RWPE1 (cell line): ENCODE results near the gene KDSR.

Experiments
- CTCF ChIA-PET: fragments of 350-600 bp; sonication (Branson Sonifier 250); formaldehyde crosslinking; extraction: SDS; loops from one replicate; lab custom pipeline; 2021; lab: Yijun Ruan, JAX
- POLR2A ChIA-PET: fragments of 400-600 bp; formaldehyde crosslinking; extraction: SDS; loops from one replicate; lab custom pipeline; 2020; ENCODE audit warnings: antibody characterized with exemption; ENCODE audit not compliant: low non-redundant PET; lab: Yijun Ruan, JAX
- DNase-seq: peaks from one replicate; pipeline ENCODE4 v3.0.0; 2012; ENCODE audit warnings: low spot score
- H3K27ac ChIP-seq: fragments of 450-650 bp; 2 replicates; pipeline ENCODE4 v1.5.1; 2017
- TF ChIP-seq, protein P1 (sequence below): fragments of 450-650 bp; conservative IDR thresholded peaks from 2 replicates; pipeline ENCODE4 v1.5.1; 2017; ENCODE audit warnings: low read depth, mild to moderate bottlenecking

KDSR gene, protein sequence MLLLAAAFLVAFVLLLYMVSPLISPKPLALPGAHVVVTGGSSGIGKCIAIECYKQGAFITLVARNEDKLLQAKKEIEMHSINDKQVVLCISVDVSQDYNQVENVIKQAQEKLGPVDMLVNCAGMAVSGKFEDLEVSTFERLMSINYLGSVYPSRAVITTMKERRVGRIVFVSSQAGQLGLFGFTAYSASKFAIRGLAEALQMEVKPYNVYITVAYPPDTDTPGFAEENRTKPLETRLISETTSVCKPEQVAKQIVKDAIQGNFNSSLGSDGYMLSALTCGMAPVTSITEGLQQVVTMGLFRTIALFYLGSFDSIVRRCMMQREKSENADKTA

DNA sequence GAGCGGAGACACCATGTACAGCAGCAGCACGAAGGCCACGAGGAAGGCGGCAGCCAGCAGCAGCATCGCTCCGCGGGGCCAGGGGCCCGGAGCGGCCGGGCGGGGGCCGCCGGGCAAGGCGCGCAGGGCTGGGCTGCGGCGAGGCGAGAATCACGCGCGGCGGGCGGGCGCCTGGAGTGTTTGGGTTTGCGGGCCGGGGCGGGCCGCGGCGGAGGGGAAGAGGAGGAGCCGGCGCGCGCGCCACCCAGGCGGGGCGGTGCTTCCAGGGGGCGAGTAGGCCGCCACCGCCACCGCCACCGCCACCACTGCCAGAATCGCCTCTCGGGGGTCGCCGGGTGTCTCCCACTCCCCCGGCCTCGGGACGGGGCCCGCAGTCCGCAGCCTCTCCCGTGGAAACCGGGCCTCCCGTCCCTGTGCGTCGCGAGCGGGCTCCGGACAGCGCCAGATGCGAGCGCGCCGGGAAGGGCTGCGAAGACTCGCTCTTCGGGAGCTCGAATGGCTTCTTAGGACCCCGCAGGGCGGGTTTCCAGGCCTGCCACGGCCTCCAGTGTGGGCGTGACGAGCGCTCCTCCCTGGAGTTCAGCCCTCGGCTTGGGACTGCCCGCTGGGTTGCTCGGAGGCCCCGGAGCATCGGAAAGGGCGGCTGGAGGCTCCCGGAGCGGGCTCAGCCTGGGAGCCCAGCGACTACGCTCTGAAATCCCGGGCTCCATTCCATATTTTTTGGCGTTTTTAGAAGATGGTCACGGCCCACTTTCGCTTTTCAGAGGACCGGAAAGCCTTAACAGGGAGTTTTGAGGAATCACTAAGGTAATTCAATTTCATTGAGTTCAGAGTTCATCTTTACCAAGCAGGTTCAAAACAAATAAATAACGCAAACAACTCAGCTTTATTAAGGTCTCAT lies at the start of gene KDSR:
Gene KDSR (minus strand): TSS at position 154 of the 901 bp plus-strand sequence. CDS start 88 bp downstream, at position 66.
- peak within 1 kb of the TSS; percentile 97 for H3K27ac ChIP-seq
- ChIA-PET CTCF (interaction anchor here (0.6 kb wide), 1 partner anchor 48 kb away, joined by 3 read pairs; the partner anchor contains the start of gene BCL2), POLR2A (no interaction called here)
- peak; percentile 92 for DNase-seq
- TF ChIP-seq, protein P1, sequence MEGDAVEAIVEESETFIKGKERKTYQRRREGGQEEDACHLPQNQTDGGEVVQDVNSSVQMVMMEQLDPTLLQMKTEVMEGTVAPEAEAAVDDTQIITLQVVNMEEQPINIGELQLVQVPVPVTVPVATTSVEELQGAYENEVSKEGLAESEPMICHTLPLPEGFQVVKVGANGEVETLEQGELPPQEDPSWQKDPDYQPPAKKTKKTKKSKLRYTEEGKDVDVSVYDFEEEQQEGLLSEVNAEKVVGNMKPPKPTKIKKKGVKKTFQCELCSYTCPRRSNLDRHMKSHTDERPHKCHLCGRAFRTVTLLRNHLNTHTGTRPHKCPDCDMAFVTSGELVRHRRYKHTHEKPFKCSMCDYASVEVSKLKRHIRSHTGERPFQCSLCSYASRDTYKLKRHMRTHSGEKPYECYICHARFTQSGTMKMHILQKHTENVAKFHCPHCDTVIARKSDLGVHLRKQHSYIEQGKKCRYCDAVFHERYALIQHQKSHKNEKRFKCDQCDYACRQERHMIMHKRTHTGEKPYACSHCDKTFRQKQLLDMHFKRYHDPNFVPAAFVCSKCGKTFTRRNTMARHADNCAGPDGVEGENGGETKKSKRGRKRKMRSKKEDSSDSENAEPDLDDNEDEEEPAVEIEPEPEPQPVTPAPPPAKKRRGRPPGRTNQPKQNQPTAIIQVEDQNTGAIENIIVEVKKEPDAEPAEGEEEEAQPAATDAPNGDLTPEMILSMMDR, result no peak

DNA sequence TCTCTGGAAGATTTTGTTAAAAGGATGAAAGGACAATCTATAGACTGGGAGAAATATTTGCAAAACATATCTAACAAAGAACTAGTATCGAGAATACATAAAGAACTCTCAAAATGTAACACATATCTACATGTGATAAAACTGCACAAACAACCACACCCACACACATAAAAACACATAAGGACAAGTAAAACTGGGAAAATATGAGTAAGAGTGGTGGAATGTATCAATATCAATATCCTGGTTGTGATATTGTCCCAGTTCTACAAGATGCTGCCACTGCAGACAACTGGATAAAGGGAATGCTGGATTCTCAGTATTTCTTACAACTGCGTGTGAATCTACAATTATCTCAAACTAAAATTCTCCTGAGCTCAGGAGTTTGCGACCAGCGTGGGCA lies 45.9 kb upstream of the KDSR start:
- no peak for DNase-seq
- ChIA-PET POLR2A (no interaction called here), CTCF (no interaction called here)
- TF ChIP-seq, protein P1, result no peak
- H3K27ac ChIP-seq, result no peak overlapping the region

DNA sequence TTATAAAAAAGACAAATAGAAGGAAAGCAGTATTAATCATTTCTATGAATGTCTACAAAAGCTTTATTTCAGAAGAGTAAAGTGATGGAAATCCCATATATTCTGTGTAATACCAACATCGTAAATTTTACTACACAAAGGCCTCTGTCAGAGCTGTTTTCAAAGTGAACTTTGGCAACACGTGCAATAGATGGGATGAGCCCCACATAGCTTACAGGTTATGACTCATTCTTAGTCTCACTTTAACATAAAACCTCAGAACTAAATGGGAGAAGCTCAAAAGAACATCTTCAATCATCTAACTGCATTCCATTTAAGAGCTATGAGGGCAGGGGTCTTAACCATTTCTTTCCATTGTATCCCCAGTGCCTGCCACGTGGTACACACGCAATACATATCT lies 43.8 kb upstream of the KDSR start:
- ChIA-PET CTCF (no interaction called here), POLR2A (interaction anchor here (0.7 kb wide), 1 partner anchor 11 kb away, joined by 3 read pairs; the partner anchor contains the start of gene VPS4B)
- DNase-seq, result peak; percentile 87
- TF ChIP-seq, protein P1, result no peak
- no peak overlapping the region for H3K27ac ChIP-seq

DNA sequence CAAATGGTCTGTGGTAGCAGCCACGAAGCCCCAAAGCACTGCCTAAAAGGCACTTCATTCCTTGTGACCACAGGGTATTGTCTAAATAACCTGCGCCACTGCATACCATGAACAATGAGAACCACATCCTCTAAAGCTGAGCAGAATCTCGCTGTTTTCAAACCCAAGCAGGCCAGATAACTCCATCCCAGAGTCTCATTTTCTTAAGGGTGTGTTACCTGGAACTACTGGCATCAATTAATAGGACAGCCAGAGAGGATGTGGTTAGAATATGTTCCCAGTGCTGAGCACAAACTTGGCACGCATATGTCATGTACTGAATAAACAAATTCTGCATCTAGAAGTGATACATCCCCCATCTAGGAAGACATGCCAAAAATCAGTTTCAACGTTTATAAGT lies 42.3 kb upstream of the KDSR start:
- CTCF ChIA-PET, result interaction anchor here (0.7 kb wide), 1 partner anchor 67 kb away, joined by 3 read pairs; the partner anchor contains the start of gene SERPINB5
- POLR2A ChIA-PET, result no interaction called here
- TF ChIP-seq, protein P1, result no peak

DNA sequence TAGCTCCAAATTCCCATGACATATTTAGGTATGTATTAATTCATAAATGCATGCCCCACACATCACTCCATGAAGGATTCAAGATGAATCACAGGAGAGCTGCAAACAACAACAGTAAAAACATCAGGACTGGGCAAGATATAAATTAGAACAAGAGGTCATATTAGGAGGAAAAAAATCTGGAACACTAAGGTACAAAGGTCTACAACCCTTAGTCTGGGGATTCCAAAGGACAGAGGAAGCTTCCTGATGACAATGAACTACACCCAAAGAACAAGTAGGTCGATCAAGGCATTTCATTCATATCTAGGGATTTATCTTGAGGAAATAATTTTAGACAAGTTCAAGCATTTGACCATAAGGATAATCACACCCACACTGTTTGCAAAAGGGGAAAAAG lies 40.7 kb upstream of the KDSR start:
- CTCF ChIA-PET, result no interaction called here

More for the DNA sequence above, 42.3 kb upstream of the KDSR start:
- no peak overlapping the region for H3K27ac ChIP-seq
- DNase-seq, result peak; percentile 41

More for the DNA sequence above, 40.7 kb upstream of the KDSR start:
- DNase-seq, result no peak
- H3K27ac ChIP-seq, result no peak overlapping the region
- POLR2A ChIA-PET, result no interaction called here
- TF ChIP-seq, protein P1, result no peak
